Measurements from ENCODE around the gene MRGPRX4. TPM values are rescaled to one million over a fixed set of nuclear protein-coding genes. Genes with fewer than 3 reads are reported as not detected.
A peak's percentile ranks its signal among the peaks of the same experiment; 100 is the strongest.

The MRGPRX4 gene
- polyA plus RNA-seq, 1 donor from 2014 or later = not detected

GRCh38 chr11:18140145-18140544 lies 32.5 kb upstream of the MRGPRX4 start:
- Histone ChIP-seq H3K4me2 (ENCODE audit: low read length) (no peak overlapping the region), H3K27me3 (ENCODE audit: insufficient read depth, low read depth, low read length) (no peaks in the 10 kb centered on the region), H4K20me1 (ENCODE audit: insufficient read depth) (no peaks in the 10 kb centered on the region), H3K9me3 (ENCODE audit: low read length) (no peaks in the 10 kb centered on the region), H3K4me3 (ENCODE audit: low read length) (no peak overlapping the region), H3F3A (ENCODE audit: insufficient read depth, low read length, poor library complexity, severe bottlenecking) (no peaks in the 10 kb centered on the region), H3K79me2 (replicated peaks; ENCODE audit: insufficient read depth, low read length) (no peaks in the 10 kb centered on the region), H3K9ac (ENCODE audit: low read length) (no peak overlapping the region), H2AFZ (ENCODE audit: low read depth, low read length) (no peak overlapping the region), H3K27ac (ENCODE audit: low read length) (no peak overlapping the region), H3K36me3 (ENCODE audit: insufficient read depth, low read length) (no peaks in the 10 kb centered on the region), H3K9me2 (ENCODE audit: insufficient read depth, low read length) (no peaks in the 10 kb centered on the region)
- TF ChIP-seq SMC3 (conservative IDR thresholded peaks at IDR 0.05; ENCODE audit: poor library complexity) = no peak

GRCh38 chr11:18144243-18144642 lies 28.4 kb upstream of the MRGPRX4 start:
- Histone ChIP-seq H3K4me3 (ENCODE audit: low read length) (no peak overlapping the region), H3K79me2 (replicated peaks; ENCODE audit: insufficient read depth, low read length) (no peaks in the 10 kb centered on the region), H3F3A (ENCODE audit: insufficient read depth, low read length, poor library complexity, severe bottlenecking) (no peaks in the 10 kb centered on the region), H4K20me1 (ENCODE audit: insufficient read depth) (no peaks in the 10 kb centered on the region), H3K9me2 (ENCODE audit: insufficient read depth, low read length) (no peaks in the 10 kb centered on the region), H3K36me3 (ENCODE audit: insufficient read depth, low read length) (no peaks in the 10 kb centered on the region), H3K9me3 (ENCODE audit: low read length) (no peaks in the 10 kb centered on the region), H2AFZ (ENCODE audit: low read depth, low read length) (no peak overlapping the region), H3K27ac (ENCODE audit: low read length) (no peak overlapping the region), H3K4me2 (ENCODE audit: low read length) (no peak overlapping the region), H3K9ac (ENCODE audit: low read length) (no peak overlapping the region), H3K27me3 (ENCODE audit: insufficient read depth, low read depth, low read length) (no peaks in the 10 kb centered on the region)
- TF ChIP-seq MXI1 (conservative IDR thresholded peaks at IDR 0.05; ENCODE audit: poor library complexity, severe bottlenecking) (no peak), EZH2 (IDR thresholded peaks at IDR 0.05; ENCODE audit: borderline replicate concordance, insufficient read depth, low read length, poor library complexity, severe bottlenecking) (no peak), POLR2AphosphoS5 (IDR thresholded peaks at IDR 0.05) (no peak), CTCF (IDR thresholded peaks at IDR 0.05; ENCODE audit: poor library complexity, severe bottlenecking) (no peak), EP300 (conservative IDR thresholded peaks at IDR 0.05; ENCODE audit: poor library complexity, severe bottlenecking) (no peak), SMC3 (conservative IDR thresholded peaks at IDR 0.05; ENCODE audit: poor library complexity) (no peak), TAF1 (IDR thresholded peaks at IDR 0.05; ENCODE audit: low read depth) (no peak), RAD21 (conservative IDR thresholded peaks at IDR 0.05) (no peak)
- TF ChIP-seq, protein P1, sequence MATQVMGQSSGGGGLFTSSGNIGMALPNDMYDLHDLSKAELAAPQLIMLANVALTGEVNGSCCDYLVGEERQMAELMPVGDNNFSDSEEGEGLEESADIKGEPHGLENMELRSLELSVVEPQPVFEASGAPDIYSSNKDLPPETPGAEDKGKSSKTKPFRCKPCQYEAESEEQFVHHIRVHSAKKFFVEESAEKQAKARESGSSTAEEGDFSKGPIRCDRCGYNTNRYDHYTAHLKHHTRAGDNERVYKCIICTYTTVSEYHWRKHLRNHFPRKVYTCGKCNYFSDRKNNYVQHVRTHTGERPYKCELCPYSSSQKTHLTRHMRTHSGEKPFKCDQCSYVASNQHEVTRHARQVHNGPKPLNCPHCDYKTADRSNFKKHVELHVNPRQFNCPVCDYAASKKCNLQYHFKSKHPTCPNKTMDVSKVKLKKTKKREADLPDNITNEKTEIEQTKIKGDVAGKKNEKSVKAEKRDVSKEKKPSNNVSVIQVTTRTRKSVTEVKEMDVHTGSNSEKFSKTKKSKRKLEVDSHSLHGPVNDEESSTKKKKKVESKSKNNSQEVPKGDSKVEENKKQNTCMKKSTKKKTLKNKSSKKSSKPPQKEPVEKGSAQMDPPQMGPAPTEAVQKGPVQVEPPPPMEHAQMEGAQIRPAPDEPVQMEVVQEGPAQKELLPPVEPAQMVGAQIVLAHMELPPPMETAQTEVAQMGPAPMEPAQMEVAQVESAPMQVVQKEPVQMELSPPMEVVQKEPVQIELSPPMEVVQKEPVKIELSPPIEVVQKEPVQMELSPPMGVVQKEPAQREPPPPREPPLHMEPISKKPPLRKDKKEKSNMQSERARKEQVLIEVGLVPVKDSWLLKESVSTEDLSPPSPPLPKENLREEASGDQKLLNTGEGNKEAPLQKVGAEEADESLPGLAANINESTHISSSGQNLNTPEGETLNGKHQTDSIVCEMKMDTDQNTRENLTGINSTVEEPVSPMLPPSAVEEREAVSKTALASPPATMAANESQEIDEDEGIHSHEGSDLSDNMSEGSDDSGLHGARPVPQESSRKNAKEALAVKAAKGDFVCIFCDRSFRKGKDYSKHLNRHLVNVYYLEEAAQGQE (IDR thresholded peaks at IDR 0.05; ENCODE audit: borderline replicate concordance) = no peak

- TF ChIP-seq CTCF (IDR thresholded peaks at IDR 0.05; ENCODE audit: poor library complexity, severe bottlenecking) (peak; percentile 22), EP300 (conservative IDR thresholded peaks at IDR 0.05; ENCODE audit: poor library complexity, severe bottlenecking) (no peak), SMC3 (conservative IDR thresholded peaks at IDR 0.05; ENCODE audit: poor library complexity) (no peak)
- H3F3A ChIP-seq (ENCODE audit: insufficient read depth, low read length, poor library complexity, severe bottlenecking) = no peaks in the 10 kb centered on the region
- no peak overlapping the region for H3K27ac ChIP-seq (ENCODE audit: low read length)
- H4K20me1 ChIP-seq (ENCODE audit: insufficient read depth) = no peaks in the 10 kb centered on the region
- H2AFZ ChIP-seq (ENCODE audit: low read depth, low read length) = no peak overlapping the region
- H3K9me3 ChIP-seq (ENCODE audit: low read length) = no peaks in the 10 kb centered on the region
- H3K27me3 ChIP-seq (ENCODE audit: insufficient read depth, low read depth, low read length) = no peaks in the 10 kb centered on the region
- H3K79me2 ChIP-seq (replicated peaks; ENCODE audit: insufficient read depth, low read length) = no peaks in the 10 kb centered on the region
- no peaks in the 10 kb centered on the region for H3K36me3 ChIP-seq (ENCODE audit: insufficient read depth, low read length)
- no peaks in the 10 kb centered on the region for H3K9me2 ChIP-seq (ENCODE audit: insufficient read depth, low read length)
- H3K4me3 ChIP-seq (ENCODE audit: low read length) = no peak overlapping the region
- no peak overlapping the region for H3K9ac ChIP-seq (ENCODE audit: low read length)
- no peak overlapping the region for H3K4me2 ChIP-seq (ENCODE audit: low read length)
Observed at GRCh38 chr11:18145025-18145424, 27.6 kb upstream of the MRGPRX4 start.
